Hematopoietic multipotent progenitor cell treated with erythropoietin and hydrocortisone succinate and interleukin-3 and kit ligand, for 8 days (in vitro differentiated cells): Measurements from ENCODE around the gene CREBZF.
A peak's percentile ranks its signal among the peaks of the same experiment; 100 is the strongest.

ENCODE experiments used
- DNase-seq: peaks from one replicate; pipeline ENCODE4 v3.0.0-alpha.2; 2015

Gene CREBZF, protein sequence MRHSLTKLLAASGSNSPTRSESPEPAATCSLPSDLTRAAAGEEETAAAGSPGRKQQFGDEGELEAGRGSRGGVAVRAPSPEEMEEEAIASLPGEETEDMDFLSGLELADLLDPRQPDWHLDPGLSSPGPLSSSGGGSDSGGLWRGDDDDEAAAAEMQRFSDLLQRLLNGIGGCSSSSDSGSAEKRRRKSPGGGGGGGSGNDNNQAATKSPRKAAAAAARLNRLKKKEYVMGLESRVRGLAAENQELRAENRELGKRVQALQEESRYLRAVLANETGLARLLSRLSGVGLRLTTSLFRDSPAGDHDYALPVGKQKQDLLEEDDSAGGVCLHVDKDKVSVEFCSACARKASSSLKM

DNA sequence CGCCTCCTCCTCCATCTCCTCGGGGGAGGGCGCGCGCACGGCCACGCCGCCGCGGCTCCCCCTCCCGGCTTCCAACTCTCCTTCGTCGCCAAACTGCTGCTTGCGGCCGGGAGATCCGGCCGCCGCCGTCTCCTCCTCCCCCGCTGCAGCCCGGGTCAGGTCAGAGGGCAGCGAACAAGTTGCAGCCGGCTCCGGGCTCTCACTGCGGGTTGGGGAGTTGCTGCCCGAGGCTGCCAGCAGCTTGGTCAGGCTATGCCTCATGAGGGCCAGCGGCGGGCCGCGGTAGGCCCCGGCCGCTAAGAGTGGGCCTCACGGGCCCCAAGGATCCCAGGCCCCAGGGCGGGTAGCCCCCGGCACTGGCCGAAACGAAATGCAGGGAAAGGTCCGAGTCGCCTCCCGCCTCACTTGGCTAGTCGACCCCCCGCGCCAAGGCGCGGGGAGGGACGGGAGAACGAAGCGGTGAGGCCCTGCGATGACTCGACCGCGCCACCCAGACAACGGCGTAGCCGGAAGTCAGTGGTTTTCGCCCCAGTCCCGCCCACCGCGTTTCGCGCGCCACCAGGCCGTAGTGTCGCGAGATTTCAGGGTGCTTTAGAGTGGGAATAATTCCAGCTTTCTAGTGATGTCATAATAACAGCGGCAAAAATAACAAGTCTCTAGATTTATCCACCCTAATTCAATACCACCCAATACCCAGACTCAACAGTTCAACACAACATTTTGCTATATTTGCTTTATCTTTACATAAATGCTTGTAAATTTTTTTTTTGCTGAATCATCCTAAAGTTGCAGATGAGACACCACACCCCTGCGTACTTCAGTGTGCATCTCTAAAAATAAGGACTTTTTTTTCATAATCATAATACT lies at the start of gene CREBZF:
Gene CREBZF (minus strand): TSS at position 515 of the 867 bp plus-strand sequence. CDS start 254 bp downstream, at position 261.
- peak; percentile 96 for DNase-seq

GRCh38 chr11:85712953-85713352 lies 48.0 kb upstream of the CREBZF start:
- DNase-seq: no peak

GRCh38 chr11:85710917-85711316 lies 46.0 kb upstream of the CREBZF start:
- no peak for DNase-seq

GRCh38 chr11:85709941-85710702 lies 45.2 kb upstream of the CREBZF start:
- no peak for DNase-seq

- DNase-seq: no peak
Observed at GRCh38 chr11:85705800-85706199, 40.9 kb upstream of the CREBZF start.

- no peak for DNase-seq
Observed at GRCh38 chr11:85704967-85705366, 40.0 kb upstream of the CREBZF start.

GRCh38 chr11:85699957-85700741 lies 35.2 kb upstream of the CREBZF start:
- no peak for DNase-seq

DNA sequence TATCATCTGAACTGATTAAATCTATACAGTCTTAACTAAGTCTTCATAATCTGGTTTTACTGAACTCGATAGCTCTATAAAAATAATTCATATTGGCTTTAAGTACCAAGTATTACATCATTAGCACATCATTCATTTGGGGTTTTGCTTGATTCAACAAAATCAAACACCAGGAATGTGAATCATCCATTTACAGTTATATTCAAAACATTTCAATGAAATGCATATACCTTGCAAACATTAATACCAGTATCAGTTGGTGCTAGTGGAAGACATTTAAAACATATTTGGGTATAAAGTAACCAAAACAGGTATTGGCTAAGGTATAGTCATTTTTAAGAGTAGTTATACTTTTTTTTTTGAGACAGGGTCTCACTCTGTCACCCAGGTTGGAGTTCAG lies 33.3 kb upstream of the CREBZF start:
- DNase-seq: no peak

GRCh38 chr11:85697747-85698146 lies 32.8 kb upstream of the CREBZF start:
- DNase-seq: no peak

GRCh38 chr11:85695546-85695945 lies 30.6 kb upstream of the CREBZF start:
- no peak for DNase-seq

- peak; percentile 55 for DNase-seq
Observed at GRCh38 chr11:85694385-85694980, 29.6 kb upstream of the CREBZF start.

DNA sequence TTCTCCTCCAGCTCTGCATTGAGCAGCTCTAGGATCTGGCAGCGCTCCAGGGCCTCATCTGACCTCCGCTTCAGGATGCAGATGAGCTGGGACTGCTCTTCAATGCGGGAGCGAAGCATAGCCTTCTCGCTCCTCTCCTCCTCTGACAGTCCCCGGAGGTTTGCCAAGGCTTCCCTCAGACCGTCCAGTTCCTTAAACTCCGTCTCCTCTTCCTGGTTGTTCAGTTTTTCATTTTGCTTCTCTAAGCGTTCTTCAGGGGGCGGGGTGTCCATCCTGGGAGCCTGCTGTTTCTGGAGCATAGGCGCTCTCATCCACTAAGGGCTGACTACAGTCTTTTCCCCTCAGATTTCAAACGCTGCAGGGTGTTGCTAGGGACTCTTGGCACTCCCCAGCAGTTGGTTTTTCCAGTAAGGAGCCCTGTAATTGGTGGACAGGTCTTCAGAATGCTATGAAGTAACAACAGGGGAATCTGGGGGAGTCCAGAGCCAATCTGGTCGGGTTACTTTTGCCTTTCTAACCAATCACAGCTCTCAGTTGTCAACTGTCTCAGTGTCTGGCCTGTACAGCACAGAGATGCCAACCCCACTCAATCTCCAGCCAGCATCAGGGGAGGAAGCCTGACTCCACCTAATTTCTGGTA lies 21.0 kb upstream of the CREBZF start, which contains the start of gene CCDC89:
Gene CCDC89 (minus strand): TSS at position 376 of the 640 bp plus-strand sequence. CDS start 65 bp downstream, at position 311.
- no peak for DNase-seq

DNA sequence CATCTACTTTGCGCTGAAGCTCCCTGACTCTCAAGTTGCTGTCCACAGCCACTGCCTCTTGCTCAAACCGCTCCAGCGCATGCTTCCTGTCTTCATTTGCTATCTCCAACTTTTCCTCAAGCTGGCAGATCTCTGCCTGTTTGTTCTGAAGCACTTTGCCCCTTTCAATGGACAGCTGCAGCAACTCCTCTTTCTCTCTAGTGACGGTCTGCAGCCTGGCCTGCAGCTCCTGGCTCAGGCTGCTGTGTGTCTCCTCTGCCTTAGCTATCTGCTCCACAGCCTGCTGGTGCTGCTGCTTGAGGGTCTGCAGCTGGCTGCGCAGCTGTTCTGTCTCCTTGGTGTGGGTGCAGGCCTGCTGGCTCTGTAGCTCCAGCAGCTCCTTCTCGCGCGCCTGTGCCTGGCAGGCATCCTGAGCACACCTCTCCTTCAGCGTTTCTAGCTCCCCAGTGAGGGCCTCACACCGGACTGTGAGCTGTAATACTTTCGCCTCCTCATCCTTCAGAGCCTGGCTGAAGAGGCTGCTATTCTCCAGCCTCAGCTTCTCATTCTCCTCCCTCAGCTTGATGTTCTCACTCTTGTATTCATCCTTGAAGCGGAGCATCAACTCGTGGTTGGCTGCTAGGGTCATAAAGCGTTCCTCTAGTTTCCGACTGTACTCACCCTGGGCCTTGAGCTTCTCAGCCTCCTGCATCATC lies 20.3 kb upstream of the CREBZF start:
- no peak for DNase-seq

DNA sequence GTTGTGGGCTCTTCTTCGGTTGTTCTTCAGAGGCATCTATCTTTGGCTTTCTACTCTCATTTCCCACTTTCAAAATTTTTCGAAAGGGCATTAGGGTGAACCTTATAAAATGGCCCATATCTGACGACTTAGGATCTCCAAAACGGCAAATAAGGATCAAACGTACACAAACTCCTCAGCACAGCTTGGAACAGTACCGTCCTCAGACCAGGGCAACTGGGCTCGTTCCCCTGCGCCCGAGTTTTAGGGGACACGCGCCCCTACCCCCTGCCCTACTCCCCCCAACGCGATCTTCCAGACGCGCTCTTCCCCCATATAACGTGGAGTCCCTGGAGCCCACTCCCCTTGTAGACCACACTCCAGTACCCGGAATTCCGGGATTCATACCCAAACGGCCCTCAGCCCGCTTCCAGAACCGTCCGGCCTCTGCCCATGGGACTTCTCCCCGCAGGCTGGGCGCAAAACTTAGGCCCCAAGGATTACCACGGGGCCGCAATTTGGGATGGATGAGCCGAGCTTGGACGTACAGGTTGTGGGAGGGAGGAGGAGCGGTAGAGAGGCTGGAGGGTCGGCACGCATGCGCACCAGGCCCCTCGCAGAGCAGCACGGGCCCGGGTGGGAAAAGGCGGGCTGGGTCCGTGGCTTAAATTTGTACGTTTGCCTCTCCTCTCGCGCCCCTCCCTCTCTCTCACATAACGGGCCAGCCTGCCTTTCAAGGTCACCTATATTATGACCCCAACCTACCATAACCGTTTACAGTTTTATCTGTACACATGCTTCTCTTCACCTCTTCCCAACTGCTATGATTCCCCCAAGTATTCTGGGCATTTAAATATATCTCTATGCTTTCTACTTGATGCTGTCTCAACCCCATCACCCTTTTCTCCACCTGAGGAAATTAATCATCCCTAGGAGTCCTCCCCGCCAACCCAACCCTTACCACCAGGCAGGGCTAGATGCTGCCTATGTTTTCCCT lies 17.7 kb upstream of the CREBZF start:
- DNase-seq: peak; percentile 62

GRCh38 chr11:85680897-85681296 lies 16.0 kb upstream of the CREBZF start:
- DNase-seq: no peak

GRCh38 chr11:85679576-85679975 lies 14.6 kb upstream of the CREBZF start:
- no peak for DNase-seq

- no peak for DNase-seq
Observed at GRCh38 chr11:85673393-85673792, 8.5 kb upstream of the CREBZF start.

- no peak for DNase-seq
Observed at GRCh38 chr11:85672105-85672902, 7.4 kb upstream of the CREBZF start.
